Camera-type eye (tissue), 1 donor: ENCODE results near the gene P2RY4. TPM values are rescaled to one million over a fixed set of nuclear protein-coding genes. Genes with fewer than 3 reads are reported as not detected.

Source experiments
- total RNA-seq: library from RNA; depleted of rRNA; stranded (reverse); fragments of >200 nt; gene quantifications from one replicate; pipeline ENCODE4 v1.2.3, GENCODE V29; 2014

Gene P2RY4
- 0.82 TPM for total RNA-seq

DNA sequence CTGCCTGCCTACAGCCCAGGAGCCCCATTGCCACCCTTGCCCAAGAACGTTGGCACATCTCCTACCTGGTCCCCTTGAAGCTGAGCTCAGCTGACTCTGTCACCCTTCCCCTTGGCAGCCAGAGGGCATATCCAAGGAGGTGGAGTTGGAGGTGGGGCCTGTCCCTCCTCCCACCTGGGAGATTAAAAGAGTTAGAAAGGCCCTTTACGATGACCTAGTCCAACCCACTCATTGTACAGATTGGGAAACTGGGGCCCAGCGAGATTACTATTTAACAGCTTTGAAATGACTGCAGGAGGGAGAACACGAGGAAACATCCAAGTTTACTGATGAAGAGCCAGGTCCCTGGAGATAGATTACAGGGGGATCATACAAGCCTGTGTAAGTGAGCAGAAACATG, at the start of gene P2RY4:
P2RY4 (minus strand) TSS at position 101 of the 400 bp plus-strand sequence. CDS start 580 bp downstream, outside the sequence.

DNA sequence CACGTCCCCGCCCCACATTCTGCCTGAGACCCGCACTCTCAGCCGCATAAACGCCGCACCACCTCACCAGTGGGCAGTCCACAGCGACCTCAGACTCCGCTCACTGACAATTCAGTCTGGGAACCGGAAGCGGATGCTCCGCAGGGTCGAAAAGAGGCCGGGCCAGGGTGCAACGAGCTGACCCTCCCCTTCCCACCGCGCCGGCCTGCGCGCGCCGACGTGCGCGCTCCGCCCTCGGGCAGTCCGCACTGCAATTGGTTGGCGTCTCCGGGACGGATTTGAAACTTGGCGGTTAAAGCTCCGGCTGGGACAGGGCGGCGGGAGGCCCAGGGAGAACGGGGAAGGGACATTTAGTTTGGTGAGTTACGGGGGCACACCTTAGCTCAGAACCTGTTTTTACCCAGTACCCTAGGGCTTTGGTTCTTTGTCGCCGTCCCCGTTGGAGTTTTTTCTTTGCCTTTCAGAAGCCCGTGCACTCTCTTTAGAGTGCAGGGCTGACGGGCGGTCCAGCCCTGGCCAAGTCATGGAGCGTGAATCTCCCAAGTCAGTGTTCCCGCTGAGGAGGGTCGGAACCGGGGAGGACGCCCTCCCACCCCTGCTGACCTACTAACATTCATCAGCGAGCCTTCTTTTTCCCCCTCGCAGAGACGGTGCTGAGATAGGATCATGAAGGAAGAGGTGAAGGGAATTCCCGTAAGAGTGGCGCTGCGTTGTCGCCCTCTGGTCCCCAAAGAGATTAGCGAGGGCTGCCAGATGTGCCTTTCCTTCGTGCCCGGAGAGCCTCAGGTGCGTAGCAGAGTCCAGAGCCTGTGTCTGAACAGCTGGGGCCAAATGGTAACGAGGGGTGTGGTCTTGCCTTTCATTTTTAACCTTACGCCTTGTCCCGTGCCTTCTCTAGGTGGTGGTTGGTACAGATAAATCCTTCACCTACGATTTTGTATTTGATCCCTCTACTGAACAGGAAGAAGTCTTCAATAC, 30.1 kb upstream of the P2RY4 start, which contains the start of the genes KIF4A and PDZD11:
KIF4A (plus strand) TSS at position 312 of the 978 bp plus-strand sequence; CDS start at position 667, 355 bp downstream.
PDZD11 (minus strand) TSS at position 135 of the 978 bp plus-strand sequence. CDS start 586 bp downstream, outside the sequence.

DNA sequence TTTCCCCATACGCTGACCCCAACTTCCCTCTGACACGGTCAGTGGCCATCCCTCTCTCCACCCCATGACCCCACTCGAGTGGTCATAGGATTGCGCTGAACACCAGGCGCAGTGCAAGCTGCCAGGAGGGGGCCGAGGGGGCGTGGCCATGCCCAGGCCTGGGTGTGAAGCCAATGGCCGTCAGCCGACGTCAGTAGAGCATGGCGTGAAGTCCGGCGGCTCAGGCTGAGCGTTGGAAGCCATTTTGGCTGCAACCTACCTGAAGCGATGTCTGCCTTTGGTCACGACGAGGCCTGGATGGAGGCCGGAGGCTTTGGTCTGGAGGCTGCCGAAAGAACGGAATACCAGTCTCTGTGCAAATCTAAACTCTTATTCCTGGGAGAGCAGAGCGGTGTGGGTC, 21.9 kb upstream of the P2RY4 start, which contains the start of gene RAB41:
RAB41 (plus strand) TSS at position 222 of the 400 bp plus-strand sequence; CDS start at position 268, 46 bp downstream.

DNA sequence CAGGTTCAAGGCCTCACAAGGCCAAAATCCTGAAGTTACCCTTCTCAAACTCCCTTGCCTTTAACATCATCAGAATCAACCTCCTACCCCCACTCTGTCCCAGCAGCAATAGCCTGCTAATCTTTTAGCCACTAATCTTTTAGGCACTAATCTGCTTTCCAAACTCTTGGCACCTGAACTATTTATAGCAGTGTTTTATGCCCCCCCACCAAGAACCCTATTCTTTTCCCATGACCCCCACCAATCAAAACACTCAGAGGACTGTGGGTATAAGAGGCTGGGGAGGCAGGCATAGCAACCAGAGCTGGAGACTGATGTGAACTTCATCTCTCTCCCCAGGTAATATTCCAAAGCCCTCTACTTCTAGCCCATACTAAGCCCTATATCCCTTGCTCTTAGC, 8.0 kb upstream of the P2RY4 start, which contains the start of gene ARR3:
ARR3 (plus strand) TSS at position 301 of the 400 bp plus-strand sequence. CDS start 1,052 bp downstream, outside the sequence.

DNA sequence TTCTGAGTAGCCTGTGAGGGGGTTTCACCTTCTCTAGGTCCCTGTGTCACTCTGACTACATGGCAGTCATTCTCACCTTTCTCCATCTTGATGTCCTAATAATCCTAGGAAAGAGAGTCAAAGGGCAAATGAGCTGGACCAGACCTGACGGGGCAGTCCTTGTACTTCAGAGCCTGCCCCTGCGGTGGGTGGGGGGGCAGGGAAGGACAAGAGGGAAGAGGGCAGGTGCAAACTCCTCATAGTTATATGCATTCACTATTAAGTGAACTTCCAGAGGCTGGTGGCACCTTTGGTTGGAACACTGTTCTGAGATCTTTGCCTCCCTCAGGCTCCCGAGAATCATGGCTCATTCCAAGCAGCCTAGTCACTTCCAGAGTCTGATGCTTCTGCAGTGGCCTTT, 25.6 kb downstream of the P2RY4 start, which contains the start of gene AWAT1:
AWAT1 (plus strand) TSS at position 301 of the 400 bp plus-strand sequence; CDS start at position 342, 41 bp downstream.

Other genes starting within 250 kb of the P2RY4 start
- gene AWAT2, start 210.3 kb downstream of the P2RY4 start, total RNA-seq, result not detected
- gene OTUD6A, start 197.7 kb downstream of the P2RY4 start, total RNA-seq, result not detected
- gene IGBP1, start 126.8 kb downstream of the P2RY4 start, total RNA-seq, result 74.4 TPM
- gene DGAT2L6, start 82.7 kb downstream of the P2RY4 start, total RNA-seq, result not detected
- gene AWAT1, start 25.5 kb downstream of the P2RY4 start, total RNA-seq, result not detected
- gene ARR3, start 8.1 kb upstream of the P2RY4 start, total RNA-seq, result 9.8 TPM
- gene RAB41, start 22.0 kb upstream of the P2RY4 start, total RNA-seq, result not detected
- 43.7 TPM for gene PDZD11, start 29.7 kb upstream of the P2RY4 start, total RNA-seq
- gene KIF4A, start 29.9 kb upstream of the P2RY4 start, total RNA-seq, result 7.6 TPM
- gene GDPD2, start 163.1 kb upstream of the P2RY4 start, total RNA-seq, result 7.5 TPM
- 67.5 TPM for gene DLG3, start 184.6 kb upstream of the P2RY4 start, total RNA-seq